CD4-positive, alpha-beta T cell treated with Interleukin-6 for 4 hours (primary cell): ENCODE data around the gene TENT4A.
"Not testable (repeated sequence)": the region's sequence is repeated elsewhere in the genome, so short reads cannot be mapped to it uniquely, and the experiment has no call there.

ENCODE experiments used
- DNase-seq: peaks from one replicate; pipeline ENCODE4 v3.0.0-alpha.2; 2020; ENCODE audit warnings: mixed read lengths

TENT4A gene

DNA sequence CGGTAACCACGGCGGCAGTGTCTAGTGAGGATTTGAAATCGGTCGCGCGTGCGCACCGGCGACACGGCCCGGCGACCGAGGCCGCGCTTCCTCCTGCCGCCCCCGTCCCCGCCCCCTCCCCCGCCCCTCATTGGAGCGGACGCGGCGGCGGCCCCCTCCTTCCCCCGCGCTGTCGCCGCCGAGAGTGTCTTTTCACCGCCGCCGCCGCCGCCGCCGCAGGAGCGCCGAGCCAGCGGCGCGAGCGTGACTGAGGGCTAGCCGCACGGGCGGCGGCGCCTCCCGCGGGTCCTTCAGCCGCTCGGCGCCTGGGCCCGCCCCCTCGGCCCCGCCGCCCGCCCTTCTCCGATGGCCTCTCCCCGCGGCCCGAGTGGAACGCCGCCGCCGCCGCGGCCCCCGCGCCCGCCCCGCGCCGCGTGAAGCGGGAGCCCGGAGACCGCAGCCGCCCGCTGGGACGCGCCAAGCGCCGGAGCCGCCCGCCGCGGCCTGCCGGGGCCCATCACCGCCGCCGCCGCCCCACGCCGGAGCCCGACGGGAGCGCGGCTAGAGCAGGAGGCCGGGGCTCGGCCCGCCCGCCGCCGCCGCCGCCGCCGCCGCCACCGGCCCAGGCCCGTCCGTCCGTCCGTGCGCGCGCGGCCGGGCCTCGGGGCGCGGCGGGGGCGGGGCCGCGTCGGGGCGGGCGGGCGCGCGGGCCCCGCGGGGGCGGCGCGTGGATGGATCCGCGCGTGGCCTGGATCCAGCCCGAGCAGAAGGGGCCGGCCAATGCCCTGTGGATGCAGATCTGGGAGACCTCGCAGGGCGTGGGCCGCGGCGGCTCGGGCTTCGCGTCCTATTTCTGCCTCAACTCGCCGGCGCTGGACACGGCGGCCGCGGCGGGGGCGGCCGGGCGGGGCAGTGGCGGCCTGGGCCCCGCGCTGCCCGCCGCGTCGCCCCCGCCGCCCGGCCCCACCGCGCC is at the start of gene TENT4A:
Gene TENT4A, plus strand, starts transcription at position 159 of the 952 bp plus-strand sequence. Its CDS starts 552 bp downstream, at position 711.
- peak; percentile 98 for DNase-seq

DNA sequence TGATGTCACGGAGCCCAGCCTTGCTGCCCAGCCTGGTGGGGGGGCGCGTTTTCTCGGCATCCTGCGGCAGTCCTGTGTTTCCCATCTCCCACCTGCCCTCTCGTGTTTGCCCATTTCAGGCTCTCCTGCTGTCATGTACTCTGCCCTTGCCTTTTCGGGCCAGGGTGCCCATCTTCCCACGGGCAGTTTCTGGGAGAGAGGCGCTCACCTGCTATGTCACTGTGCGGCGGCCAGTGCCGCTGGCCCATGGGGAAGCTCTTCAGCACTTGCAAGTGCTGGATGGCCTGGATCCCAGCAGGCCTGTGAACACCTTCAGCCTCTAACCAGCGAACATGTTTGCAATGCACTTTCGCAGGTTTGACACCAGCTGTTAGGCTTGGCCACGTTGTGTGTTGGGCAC is 46.5 kb upstream of the TENT4A start:
- no peak for DNase-seq

DNA sequence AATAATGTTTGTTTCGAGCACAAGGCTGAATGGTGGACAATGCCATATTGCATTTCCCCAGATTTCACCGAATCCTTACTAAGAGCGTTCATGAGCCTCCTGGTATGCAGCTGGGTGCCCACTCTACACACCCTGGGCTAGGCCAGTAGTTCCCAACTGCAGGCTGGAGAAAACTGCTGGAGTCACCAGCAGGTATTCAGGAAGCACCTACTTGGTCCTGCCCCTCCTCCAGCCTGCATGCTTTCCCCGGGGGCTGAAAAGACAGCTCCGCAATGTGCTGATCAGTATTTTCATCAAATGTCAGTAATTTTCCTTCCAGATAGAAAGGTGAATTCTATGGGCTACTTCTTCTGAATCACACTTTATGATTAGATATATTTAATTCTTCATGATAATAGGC is 45.6 kb upstream of the TENT4A start:
- no peak for DNase-seq

DNA sequence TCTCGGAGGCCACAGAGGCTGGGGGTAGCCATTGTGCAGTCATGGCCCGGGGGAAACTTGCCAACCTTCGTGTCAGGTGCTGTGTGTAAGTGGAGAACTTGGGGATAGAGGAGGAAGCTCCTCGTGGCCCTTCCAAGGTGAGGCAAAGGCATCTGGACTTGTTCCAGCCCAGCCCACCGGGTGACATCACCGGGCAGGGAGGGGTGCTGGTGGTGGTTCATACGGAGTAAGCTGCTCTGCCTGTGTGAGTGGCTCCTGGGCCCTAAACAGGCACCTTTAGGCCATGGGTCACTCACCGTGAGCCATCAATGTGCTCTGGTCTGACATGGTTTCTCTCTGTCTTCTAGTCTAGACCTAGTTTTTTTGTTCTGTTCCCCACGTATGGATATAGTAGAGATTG is 44.5 kb upstream of the TENT4A start:
- not testable (repeated sequence) for DNase-seq

DNA sequence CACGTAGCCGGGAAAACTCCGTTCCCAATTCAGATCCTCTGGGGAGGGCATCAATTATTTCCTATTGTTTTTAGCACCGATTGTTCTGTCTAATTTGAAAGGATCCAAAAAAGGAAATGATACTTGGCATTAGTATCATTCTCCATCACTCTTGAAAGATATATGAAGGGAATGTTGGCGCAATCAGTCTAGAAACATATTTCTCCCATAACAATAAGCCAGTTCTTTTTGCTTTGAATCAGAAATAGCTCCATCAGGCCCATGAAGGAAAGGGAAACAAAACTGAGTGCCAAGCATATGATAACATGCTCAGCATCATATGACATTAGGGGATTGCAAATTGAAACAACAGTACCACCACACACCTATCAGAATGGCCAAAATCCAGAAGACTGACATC is 40.2 kb upstream of the TENT4A start:
- no peak for DNase-seq

DNA sequence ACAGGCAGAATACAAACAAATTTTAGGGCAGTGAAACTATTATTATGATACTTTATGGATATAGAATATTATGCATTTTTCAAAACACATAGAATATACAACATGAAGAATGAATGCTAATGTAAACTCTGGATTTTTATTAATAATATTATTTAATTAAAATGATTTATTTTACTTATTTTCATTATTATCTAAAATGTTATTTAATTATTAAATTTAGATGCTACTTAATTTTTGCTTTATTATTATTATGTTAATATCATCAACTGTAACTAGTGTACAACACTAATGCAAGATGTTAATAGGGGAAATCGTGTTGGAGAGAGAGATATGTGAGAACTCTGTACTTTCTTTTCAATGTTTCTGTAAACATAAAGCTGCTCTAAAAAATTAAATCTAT is 39.3 kb upstream of the TENT4A start:
- DNase-seq: no peak

DNA sequence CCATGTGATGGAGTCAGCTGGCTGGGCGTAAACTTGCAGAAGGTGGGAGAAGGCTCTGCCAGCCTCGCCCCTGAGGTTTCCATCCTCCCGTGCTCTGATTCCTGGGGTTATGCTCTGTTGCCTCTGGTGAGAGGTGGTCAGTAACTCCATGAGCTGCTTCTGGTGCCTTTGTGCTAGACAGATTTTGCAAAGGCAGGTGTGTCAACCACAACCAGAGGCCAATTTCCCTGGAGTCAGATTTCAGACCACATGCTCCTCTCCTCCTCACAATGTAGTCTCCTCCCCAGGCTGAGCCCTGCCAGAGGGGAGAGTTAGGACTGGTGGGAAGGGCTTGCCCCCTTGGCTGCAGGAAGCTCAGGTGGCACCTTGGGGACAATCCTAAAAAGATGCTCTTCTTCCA is 38.8 kb upstream of the TENT4A start:
- no peak for DNase-seq

DNA sequence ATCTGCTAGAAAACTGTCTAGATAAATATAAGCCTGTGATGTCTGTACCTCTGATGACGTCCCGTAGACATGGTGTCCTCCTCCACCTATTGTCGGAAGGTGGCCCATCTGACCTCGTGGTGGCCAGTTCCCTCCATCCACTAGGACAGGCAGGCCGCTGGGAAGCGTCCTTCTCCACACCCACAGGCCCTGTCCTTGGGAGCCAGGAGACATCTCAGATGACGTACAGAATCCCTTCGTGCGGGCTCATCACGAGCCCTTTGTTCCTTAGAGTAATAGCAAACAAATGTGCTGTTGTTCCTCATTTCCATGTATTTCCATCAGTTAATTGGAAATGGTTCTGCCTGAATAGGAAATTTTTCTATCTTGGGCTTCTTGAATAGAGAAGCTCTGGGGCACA is 38.3 kb upstream of the TENT4A start:
- no peak for DNase-seq

DNA sequence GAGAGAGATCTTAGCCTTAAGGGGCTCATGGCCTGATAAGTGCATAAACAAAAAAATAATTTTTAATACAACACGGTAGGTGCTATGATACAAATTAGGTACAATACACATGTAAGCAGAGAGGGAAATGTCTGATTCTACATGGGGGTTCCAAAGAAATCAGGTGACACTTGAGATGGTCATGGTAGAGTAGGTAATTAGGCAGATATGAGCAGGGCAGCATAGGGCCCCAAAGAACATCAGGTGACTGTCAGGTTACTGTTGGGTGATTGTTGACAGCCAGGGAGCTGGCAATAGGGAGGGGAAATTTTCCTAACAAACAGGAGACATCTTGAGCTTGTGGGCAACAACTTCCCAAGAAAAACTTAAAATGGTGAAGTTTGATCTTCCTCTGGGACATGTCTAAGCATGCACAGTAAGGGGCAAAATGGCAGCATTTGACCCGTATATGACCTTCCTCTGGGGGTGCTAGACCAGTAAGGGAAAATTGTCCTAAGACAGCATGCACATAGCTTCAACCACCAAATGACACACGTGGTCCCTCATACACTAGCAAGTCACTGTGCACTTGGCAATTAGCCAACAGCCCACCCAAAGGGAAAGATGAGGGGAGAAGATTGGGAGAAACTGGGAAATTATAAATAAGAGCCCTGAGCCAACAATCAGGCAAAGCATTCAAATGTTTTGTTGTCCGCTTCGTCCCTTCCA is 37.3 kb upstream of the TENT4A start:
- no peak for DNase-seq

DNA sequence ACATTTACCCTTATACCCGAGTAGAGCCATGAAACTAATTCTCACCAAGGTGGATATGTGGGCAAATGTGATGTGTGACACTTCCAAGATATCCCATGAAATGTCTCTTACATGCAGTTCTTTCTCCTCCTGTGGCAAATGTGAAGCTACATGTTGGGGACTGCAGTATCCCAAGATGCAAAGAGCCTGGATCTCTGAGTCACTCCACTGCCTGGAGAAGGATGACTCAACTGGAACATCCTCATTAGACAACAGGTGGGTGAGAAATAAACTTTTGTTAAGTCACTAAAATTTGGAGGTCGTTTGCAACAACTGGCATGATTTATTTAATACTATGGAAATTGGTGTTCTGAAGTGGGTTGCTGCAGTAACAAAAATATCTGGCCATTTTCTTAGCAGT is 36.5 kb upstream of the TENT4A start:
- DNase-seq: no peak

DNA sequence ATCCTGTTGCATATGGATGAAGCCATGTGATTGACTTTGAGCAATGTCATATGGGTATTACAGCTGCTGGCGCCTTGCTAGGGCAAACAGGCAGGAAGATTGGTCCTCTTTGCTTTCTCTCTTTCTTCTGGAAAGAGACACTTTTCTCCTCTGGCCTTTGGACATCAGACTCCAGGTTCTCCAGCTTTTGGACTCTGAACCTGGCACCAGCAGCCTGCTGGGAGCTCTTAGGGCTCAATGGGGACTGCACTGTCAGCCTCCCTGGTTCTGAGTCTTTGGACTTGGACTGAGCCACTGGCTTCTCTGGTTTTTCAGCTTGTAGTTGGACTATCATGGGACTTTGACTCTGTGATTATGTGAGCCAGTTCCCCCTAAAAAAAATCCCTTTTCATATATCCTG is 34.8 kb upstream of the TENT4A start:
- DNase-seq: no peak

DNA sequence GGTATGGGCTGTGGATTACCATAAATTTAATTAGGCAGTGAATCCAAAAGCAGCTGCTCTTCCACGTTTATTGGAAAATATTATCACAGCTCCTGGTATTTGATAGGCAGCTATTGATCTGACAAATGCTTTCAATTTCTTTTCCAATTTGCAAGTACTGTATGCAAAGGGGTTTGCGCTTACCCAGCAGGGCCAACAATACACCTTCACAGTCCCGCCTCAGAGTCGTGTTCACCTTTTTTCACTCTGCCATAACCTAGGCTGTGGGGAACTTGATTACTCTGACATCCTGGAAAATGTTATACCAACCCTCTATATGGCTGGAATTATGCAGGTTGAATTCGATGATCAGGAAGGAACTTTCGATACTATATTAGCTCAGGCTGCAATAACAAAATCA is 32.3 kb upstream of the TENT4A start:
- DNase-seq: no peak

DNA sequence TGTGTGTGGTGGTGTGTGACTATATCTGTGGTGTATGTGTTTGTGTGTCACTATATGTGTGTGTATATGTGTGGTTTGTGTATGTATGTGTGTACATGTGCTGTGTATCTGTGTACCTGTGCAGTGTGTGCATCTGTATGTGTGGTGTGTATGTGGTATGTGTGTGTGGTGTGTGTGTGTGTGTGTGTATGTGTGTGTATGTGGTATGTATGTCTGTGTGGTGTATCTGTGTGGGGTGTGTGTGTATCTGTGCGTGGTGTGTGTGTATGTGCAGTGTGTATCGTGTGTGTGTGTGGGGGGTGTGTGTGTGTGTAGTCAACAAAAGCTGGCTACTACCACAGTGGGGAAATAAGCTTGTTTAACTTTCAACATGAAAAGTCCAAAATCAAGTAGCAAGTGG is 31.6 kb upstream of the TENT4A start:
- DNase-seq: no peak

DNA sequence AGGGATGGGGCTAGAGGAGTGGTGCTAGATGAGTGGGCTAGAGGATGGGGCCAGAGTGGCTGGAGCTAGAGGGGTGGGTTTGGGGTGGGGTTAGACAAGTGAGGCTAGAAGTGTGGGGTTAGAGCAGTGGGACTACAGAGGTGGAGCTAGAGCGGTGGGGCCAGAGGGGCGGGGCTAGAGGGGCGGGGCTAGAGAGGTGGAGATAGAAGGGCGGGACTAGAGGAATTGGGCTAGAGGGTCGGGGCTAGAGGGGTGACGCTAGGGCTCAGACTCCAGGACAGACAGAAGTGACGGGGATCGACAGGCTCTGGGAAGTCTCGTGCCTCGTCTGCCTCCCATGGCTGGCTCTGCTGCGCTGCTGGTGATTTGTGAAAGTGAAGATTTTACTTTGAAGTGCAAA is 31.0 kb upstream of the TENT4A start:
- DNase-seq: no peak

DNA sequence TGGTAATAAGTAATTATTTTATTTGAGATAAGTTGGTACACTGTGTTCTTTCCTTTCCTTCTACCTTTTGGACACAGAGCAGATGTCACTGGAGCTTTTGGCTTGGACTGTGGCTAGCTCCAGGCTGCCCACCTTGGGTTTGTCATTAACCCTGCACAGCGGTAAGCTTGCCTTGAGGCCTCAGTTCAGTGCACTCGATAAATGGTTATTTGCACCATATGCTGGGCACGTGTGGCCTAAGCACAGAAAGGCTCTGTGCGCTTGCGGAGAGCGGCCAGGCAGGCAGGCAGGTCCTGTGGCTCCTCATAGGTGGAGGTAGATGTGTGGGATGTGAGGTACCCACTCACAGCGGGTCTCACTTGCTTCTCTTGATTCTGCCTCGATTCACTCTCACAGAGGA is 30.0 kb upstream of the TENT4A start:
- DNase-seq: no peak

DNA sequence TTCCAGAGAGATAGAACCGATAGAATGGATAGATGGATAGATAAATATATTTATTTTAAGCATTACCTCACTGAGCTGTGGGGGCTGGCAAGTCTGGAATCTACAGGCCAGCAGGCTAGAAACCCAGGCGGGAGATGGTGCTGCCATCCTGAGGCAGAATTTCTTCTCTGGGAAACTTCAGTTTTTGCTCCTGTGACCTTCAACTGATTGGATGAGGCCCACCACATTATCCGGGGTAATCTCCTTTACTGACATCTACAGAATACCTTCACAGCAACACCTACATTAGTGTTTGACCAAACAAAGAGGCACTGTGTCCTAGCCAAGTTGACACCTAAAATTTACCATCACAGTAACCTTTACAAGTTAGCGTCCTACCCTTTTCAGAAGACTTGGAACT is 29.2 kb upstream of the TENT4A start:
- DNase-seq: no peak

DNA sequence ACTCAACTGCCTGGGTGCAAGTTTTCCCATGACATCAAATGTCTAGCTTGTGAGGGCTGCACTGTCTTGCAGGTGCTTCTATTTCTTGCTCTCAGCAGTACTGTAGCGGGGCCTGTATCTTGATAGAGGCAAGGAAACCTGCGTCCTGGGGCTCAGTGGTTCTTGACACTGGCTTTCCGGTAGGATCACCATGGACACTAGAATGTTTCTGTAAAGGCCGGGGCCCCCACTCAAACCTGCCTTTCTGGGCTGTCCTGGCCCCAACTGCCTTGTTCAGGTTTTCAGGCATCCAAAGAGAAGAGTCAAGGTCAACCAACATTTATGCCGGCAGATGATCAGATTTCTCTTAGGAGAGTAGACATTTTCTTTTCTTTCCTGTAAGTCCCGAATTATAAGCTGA is 26.7 kb upstream of the TENT4A start:
- DNase-seq: no peak

DNA sequence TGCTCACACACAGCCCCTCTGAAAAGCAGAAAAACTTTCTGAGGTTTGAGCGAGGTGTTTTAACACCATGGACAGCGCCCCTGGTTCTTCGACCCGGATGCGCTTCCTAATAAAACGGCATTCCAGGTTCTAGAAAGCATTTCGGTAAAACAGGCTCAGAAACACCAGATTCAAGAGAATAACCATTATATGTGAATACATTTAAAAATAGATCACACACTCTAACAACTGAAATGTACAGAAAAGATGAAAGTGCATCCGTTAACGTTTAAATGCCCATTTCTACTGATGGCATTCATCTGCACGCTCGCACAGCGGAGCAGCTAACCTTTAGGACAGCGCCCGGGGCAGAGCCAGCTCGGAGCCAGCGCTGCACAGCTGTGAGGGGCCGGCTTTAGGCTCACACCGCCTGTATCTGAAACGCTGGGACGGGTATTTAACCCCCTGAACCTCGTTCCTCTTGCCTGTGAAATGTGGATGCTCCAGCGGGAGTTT is 26.3 kb upstream of the TENT4A start:
- DNase-seq: no peak

DNA sequence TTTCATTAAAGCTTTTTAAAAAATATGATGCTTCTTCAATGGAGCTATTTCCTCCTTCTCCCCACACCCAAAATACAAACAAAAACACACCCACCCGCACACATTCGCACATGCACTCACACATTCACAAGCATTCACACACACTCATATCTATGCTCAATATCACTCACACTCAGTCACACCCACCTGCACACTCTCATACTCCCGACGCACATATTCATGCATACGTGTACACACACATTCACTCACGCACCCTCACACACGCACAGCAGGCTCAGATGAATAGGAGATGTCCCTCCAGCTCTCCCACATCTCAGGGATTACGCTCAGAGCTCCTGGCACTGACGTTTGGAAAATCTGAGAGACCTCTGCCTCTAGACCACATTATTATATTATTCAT is 25.7 kb upstream of the TENT4A start:
- no peak for DNase-seq

DNA sequence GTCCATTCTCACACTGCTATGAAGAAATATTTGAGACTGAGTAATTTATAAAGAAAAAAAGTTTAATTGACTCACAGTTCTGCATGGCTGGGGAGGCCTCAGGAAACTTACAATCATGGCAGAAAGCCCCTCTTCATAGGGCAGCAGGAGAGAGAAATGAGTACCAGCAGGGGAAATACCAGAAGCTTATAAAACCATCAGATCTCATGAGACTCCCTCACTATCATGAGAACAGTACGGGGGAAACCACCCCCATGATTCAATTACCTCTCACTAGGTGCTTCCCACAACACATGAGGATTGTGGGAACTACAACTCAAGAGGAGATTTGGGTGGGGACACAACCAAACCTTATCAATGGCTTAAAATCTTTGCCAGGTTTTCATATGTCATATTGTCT is 20.3 kb upstream of the TENT4A start:
- no peak for DNase-seq

DNA sequence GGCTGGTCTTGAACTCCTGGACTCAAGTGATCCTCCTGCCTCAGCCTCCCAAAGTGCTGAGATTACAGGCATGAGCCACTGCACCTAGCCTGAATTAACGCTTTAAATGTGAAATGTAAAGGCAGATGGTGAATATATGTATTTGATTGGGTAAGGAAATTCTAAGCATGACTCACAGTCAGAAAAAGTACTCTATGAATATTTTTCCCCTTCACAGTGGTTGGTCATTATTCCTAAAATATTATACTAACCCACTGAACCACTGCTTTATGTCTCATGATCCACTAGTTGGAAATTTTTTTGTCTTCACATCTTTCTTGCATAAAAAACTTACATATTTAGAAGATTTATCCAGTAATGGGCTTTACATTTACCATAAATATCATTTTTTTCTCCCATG is 14.5 kb upstream of the TENT4A start:
- no peak for DNase-seq

DNA sequence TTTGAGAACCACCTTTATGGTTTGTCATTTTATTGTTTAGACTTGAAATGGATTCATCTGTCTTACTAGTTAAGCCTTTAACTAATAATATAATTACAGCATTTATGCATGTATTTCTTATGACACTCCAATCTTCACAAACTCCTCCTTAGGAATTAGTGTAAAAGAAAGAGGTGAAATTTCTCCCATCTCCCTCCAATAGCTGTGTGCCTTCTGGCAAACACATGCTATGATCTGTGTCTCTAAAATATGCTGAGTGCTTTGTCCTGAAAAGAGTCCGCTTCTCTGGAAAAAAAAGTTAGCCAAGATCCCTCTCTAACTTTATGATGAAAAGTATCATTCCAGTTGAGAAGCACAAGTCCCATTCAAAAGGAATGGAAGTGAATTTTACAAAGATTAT is 13.9 kb upstream of the TENT4A start:
- no peak for DNase-seq

DNA sequence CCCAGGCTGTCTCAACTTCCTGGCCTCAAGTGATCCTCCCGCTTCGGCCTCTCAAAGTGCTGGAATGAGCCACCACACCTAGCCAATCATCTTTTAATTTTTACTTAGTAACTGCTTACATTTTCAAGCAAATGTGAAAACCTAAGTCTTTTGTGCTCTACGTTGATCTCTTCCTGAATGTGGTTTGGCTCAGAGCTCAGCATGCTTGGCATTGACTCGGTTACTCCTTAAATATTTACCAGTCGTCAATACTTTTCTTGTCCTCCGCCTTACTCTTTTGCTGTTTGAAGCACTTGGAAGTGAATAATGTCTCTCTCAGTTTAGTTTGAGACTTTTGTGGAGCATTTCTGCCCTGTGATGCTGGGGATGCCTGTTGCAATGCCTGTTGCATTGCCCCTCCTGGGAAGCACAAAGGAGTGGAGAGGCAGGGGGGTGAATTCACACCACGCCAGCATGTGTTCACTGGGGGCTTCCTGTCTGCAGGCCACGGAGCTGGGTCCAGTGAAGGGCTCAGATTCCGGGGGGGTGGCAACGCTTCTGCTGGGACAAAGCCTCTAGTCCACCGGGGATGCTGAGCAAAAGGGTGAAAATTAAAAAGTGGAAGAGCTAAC is 13.1 kb upstream of the TENT4A start:
- no peak for DNase-seq
